PC-9 (cell line): ENCODE results near the gene LGR6. TPM values are rescaled to one million over a fixed set of nuclear protein-coding genes. Genes with fewer than 3 reads are reported as not detected.

ENCODE experiments used
- BruUV-seq: library from RNA; stranded (reverse); fragments of 400-500 nt; replicated peaks from 2 replicates; lab custom pipeline; 2021; lab: Mats Ljungman, UMichigan
- CTCF ChIA-PET: fragments of 300-600 bp; sonication (Branson Sonifier 250); formaldehyde crosslinking; loops from one replicate; lab custom pipeline; 2022; ENCODE audit warnings: antibody characterized with exemption; lab: Charles Lee
- POLR2A ChIA-PET: fragments of 300-600 bp; sonication (Branson Sonifier 250); formaldehyde crosslinking; loops from one replicate; lab custom pipeline; 2022; ENCODE audit warnings: antibody characterized with exemption; ENCODE audit not compliant: unreplicated experiment; lab: Charles Lee
- DNase-seq, 2 experiments: peaks; one replicate each; pipeline versions ENCODE4 v3.0.0 to v3.0.0-alpha.2; 2015 to 2022; ENCODE audit warnings: mixed read lengths in 1 of 2
- H2AFZ ChIP-seq: fragments of 200-600 bp; sonication (generic); 2 replicates; pipeline ENCODE4 v1.8.1; 2017; ENCODE audit warnings: antibody characterized with exemption
- H3F3A ChIP-seq: fragments of 200-600 bp; sonication (generic); 2 replicates; pipeline ENCODE4 v1.8.1; 2017; ENCODE audit warnings: antibody characterized with exemption, mild to moderate bottlenecking, low read depth; ENCODE audit not compliant: insufficient read depth
- H3K27ac ChIP-seq: fragments of 200-600 bp; sonication (generic); 2 replicates; pipeline ENCODE4 v1.6.1; 2016; ENCODE audit warnings: mixed run types
- H3K27me3 ChIP-seq: fragments of 200-600 bp; sonication (generic); 2 replicates; pipeline ENCODE4 v1.6.1; 2016; ENCODE audit warnings: low read depth, mixed run types; ENCODE audit not compliant: insufficient read depth
- H3K36me3 ChIP-seq: fragments of 200-600 bp; sonication (generic); 2 replicates; pipeline ENCODE4 v1.6.1; 2016; ENCODE audit warnings: low read depth, mixed run types
- H3K4me1 ChIP-seq: fragments of 200-600 bp; sonication (generic); replicated peaks from 2 replicates; pipeline ENCODE4 v1.6.1; 2016; ENCODE audit warnings: mixed run types; ENCODE audit not compliant: insufficient read depth
- H3K4me2 ChIP-seq: fragments of 200-600 bp; sonication (generic); 2 replicates; pipeline ENCODE4 v1.6.1; 2017; ENCODE audit warnings: mixed run types
- H3K4me3 ChIP-seq: fragments of 200-600 bp; sonication (generic); 2 replicates; pipeline ENCODE4 v1.6.1; 2016; ENCODE audit warnings: mixed run types
- H3K79me2 ChIP-seq: fragments of 200-600 bp; sonication (generic); 2 replicates; pipeline ENCODE4 v1.6.1; 2017; ENCODE audit warnings: low read depth, mixed run types
- H3K9me2 ChIP-seq: fragments of 200-600 bp; sonication (generic); 2 replicates; pipeline ENCODE4 v1.8.1; 2017; ENCODE audit warnings: mild to moderate bottlenecking; ENCODE audit not compliant: insufficient read depth
- H3K9me3 ChIP-seq: fragments of 200-600 bp; sonication (generic); 2 replicates; pipeline ENCODE4 v1.8.1; 2016; ENCODE audit warnings: low read depth; ENCODE audit not compliant: insufficient read depth
- H4K20me1 ChIP-seq: fragments of 200-600 bp; sonication (generic); 2 replicates; pipeline ENCODE4 v1.8.1; 2017; ENCODE audit not compliant: insufficient read depth
- EZH2 ChIP-seq: fragments of 200-600 bp; sonication (generic); IDR thresholded peaks from 2 replicates; pipeline ENCODE4 v1.8.0; 2017; ENCODE audit warnings: antibody characterized with exemption, low read depth
- intact Hi-C: fragments of 100-400 bp; cut with micrococcal nuclease; formaldehyde crosslinking; loops from one replicate; pipeline ENCODE4 v1.10.0; 2022; ENCODE audit not compliant: unreplicated experiment
- total RNA-seq: library from RNA; stranded (reverse); gene quantifications from 2 replicates; pipeline ENCODE4 v1.2.3, GENCODE V29; 2021
- TF ChIP-seq, protein P1 (sequence below): fragments of 200-600 bp; sonication (generic); conservative IDR thresholded peaks from 2 replicates; pipeline ENCODE4 v1.6.1; 2017; ENCODE audit warnings: mixed run types, antibody characterized with exemption, mild to moderate bottlenecking, moderate library complexity

The LGR6 gene
- total RNA-seq, 1 experiment from 2014 or later = 5.6 TPM

DNA sequence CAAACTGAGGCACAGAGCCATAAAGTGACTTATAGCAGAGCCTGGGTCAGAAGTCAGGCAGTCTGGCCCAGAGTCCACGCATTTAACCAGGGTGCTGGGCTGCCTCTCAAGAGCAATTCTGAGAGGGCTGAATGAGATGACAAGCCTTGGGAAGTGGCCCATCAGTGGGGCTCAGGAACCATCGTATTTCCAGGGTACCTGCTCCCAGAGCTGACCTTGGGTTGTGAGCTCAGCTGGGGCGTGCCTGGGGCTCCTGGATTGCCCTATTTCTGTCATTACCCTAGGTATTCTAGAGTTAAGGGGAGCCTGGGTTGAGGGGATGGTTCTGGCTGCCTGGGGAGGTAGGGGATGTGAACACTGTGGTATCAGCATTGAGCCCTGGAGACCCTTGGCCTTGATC lies 49.4 kb downstream of the LGR6 start:
- Histone ChIP-seq H3K27ac (no peak overlapping the region), H3F3A (no peaks in the 10 kb centered on the region), H3K4me2 (no peak overlapping the region), H3K36me3 (no peaks in the 10 kb centered on the region), H3K4me3 (no peak overlapping the region), H3K27me3 (peaks cover 6% of the 10 kb centered on the region; the same call in 1 of the 2 replicates), H3K79me2 (no peaks in the 10 kb centered on the region), H4K20me1 (no peaks in the 10 kb centered on the region), H2AFZ (no peak overlapping the region), H3K4me1 (peaks cover 10% of the 10 kb centered on the region), H3K9me3 (no peaks in the 10 kb centered on the region), H3K9me2 (no peaks in the 10 kb centered on the region)
- POLR2A ChIA-PET = no interaction called here
- intact Hi-C loops = no loop called here
- no peak for TF ChIP-seq EZH2
- TF ChIP-seq, protein P1, sequence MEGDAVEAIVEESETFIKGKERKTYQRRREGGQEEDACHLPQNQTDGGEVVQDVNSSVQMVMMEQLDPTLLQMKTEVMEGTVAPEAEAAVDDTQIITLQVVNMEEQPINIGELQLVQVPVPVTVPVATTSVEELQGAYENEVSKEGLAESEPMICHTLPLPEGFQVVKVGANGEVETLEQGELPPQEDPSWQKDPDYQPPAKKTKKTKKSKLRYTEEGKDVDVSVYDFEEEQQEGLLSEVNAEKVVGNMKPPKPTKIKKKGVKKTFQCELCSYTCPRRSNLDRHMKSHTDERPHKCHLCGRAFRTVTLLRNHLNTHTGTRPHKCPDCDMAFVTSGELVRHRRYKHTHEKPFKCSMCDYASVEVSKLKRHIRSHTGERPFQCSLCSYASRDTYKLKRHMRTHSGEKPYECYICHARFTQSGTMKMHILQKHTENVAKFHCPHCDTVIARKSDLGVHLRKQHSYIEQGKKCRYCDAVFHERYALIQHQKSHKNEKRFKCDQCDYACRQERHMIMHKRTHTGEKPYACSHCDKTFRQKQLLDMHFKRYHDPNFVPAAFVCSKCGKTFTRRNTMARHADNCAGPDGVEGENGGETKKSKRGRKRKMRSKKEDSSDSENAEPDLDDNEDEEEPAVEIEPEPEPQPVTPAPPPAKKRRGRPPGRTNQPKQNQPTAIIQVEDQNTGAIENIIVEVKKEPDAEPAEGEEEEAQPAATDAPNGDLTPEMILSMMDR = no peak
- BruUV-seq = no TSS peak
- no peak for DNase-seq
- CTCF ChIA-PET = no interaction called here

DNA sequence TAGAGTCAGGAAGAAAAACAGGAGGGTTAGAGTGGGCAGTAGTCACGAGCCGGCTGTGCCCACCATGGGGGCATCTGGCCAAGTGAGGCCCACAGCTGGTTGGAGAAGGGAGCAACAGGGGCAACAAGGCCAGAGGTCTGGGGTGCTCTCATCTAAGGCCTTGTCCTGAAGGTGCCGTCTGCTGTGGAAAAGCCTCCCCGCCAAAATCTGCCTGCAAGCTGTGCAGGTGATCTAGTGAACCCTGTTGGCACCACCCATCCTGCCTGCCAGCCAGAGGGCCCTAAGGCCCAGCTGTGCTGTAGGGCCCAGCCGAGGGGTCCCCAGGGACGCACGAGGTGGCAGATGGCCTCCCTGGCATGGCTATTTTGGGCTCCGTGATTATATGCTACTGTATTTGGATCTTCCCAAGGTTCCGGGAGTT lies 51.3 kb downstream of the LGR6 start:
- Histone ChIP-seq H3K27me3 (peaks cover 20% of the 10 kb centered on the region), H3K36me3 (no peaks in the 10 kb centered on the region), H4K20me1 (no peaks in the 10 kb centered on the region), H3K9me2 (no peaks in the 10 kb centered on the region), H3K9me3 (no peaks in the 10 kb centered on the region), H3K4me3 (no peak overlapping the region), H2AFZ (no peak overlapping the region), H3K79me2 (no peaks in the 10 kb centered on the region), H3K27ac (no peak overlapping the region), H3K4me2 (no peak overlapping the region), H3F3A (no peaks in the 10 kb centered on the region), H3K4me1 (peaks cover 10% of the 10 kb centered on the region)
- no peak for DNase-seq
- ChIA-PET CTCF (no interaction called here), POLR2A (no interaction called here)
- BruUV-seq = no TSS peak
- TF ChIP-seq EZH2 = no peak
- intact Hi-C loops = no loop called here

DNA sequence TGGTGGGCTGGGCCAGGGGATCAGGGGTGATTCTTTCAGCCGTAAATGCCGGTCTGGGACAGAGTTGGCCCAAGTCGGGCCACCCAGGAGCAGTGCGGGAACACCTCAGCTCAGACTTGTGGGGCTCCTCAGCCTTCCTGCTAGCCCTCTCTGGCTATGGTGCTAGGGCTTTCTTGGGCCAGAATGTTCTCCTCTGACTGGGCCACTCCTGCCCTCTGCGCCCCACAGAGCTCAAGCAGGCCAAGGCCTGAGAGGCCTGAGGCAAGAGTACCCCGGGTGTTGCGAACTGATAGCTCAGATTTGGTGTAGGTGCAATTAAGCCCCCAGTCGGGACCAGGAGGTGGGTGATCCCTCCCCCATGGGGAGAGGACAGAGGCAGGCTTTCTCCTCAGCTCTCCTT lies 51.8 kb downstream of the LGR6 start:
- Histone ChIP-seq H3K36me3 (no peaks in the 10 kb centered on the region), H3K4me3 (no peak overlapping the region), H3K4me1 (peaks cover 10% of the 10 kb centered on the region), H3K27me3 (peaks cover 23% of the 10 kb centered on the region), H3K9me2 (no peaks in the 10 kb centered on the region), H3K27ac (no peak overlapping the region), H3K79me2 (no peaks in the 10 kb centered on the region), H3K4me2 (no peak overlapping the region), H2AFZ (no peak overlapping the region), H4K20me1 (no peaks in the 10 kb centered on the region), H3K9me3 (no peaks in the 10 kb centered on the region), H3F3A (no peaks in the 10 kb centered on the region)
- intact Hi-C loops = no loop called here
- DNase-seq = no peak
- ChIA-PET POLR2A (no interaction called here), CTCF (no interaction called here)
- no TSS peak for BruUV-seq
- TF ChIP-seq, protein P1 = no peak
- TF ChIP-seq EZH2 = no peak

DNA sequence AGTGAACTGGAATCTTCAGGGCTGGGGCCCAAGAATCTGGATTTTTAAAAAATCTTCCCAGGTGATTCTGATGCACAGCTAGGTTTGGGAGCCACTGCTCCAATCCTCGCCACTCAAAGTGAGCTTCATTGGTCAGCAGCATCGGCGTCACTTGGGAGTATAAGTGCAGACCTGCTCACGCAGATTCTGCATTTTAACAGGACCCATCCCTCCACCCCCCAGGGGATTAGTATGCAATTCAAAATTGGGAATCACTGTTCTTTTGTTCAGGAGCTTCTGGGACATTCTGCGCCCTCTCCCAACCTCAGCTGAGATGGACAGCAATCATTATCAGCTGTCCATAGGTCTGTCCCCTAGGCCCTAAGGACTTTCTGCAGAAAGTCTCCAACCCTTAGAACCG lies 53.5 kb downstream of the LGR6 start:
- Histone ChIP-seq H3K9me3 (no peaks in the 10 kb centered on the region), H3K36me3 (no peaks in the 10 kb centered on the region), H3K27me3 (peaks cover 27% of the 10 kb centered on the region), H2AFZ (no peak overlapping the region), H4K20me1 (no peaks in the 10 kb centered on the region), H3K27ac (no peak overlapping the region), H3K4me1 (no peaks in the 10 kb centered on the region), H3K4me2 (no peak overlapping the region), H3K79me2 (no peaks in the 10 kb centered on the region), H3K4me3 (no peak overlapping the region), H3F3A (no peaks in the 10 kb centered on the region), H3K9me2 (no peaks in the 10 kb centered on the region)
- ChIA-PET CTCF (no interaction called here), POLR2A (no interaction called here)
- BruUV-seq = no TSS peak
- DNase-seq = no peak
- intact Hi-C loops = no loop called here
- no peak for TF ChIP-seq EZH2
- TF ChIP-seq, protein P1 = no peak
